ENCODE data around the gene MAGIX.

- no peak for TF ChIP-seq USF2 (IDR thresholded peaks at IDR 0.05; ENCODE audit: low read depth, low read length)
- TF ChIP-seq RAD21 (IDR thresholded peaks at IDR 0.05; ENCODE audit: low read length) = no peak
- TF ChIP-seq CTCF (conservative IDR thresholded peaks at IDR 0.05; ENCODE audit: low read depth, low read length) = no peak
These were observed 51.9 kb downstream of the MAGIX start for GRCh38 chrX:49214416-49214815.
